G401.6 (cell line): ENCODE results near the gene HAPLN2.

Source experiments
- FAIRE-seq: peaks from 2 replicates; lab custom pipeline; 2012; peaks lifted over from hg19 to GRCh38; lab: Jason Lieb, UNC

HAPLN2 gene

DNA sequence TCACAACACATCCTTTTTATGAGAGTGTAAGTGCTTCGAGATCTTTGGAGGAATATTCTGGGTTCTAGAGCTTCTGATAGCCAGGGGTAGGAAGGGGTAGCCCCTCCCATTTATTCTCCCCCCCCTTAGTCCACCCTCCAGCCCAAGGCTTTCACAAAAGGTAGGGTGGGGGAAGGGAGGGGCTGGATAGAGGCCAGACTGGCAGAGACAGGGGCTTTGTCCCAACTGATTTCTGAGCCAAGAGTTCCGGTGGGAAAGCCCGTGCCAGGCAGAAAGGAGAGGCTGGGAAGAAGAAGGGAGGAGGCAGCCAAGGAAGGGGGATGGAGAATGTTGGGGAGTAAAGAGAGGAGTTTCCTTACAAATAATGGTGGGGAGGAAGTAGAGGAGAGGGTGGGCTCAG is 25.8 kb downstream of the HAPLN2 start:
- FAIRE-seq: no peak

DNA sequence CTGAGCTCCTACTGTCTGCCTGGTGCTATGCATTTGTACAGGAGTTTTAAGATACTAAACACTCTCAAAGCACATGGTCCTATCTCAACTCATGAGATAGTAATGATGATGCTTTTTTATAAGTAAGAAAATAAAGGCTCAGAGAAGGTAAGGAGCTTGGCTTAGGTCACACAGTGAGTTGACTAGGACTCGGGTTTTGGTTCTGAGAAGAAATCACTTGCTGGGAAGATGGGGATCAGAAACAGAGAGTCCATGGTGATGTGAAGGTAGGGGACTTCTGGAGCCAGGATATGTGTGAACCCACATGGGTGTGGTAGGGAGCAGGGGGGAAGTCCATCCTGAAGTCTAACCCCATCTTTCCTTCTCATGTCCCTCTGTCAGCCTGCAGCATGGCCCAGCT is 26.5 kb downstream of the HAPLN2 start:
- no peak for FAIRE-seq

DNA sequence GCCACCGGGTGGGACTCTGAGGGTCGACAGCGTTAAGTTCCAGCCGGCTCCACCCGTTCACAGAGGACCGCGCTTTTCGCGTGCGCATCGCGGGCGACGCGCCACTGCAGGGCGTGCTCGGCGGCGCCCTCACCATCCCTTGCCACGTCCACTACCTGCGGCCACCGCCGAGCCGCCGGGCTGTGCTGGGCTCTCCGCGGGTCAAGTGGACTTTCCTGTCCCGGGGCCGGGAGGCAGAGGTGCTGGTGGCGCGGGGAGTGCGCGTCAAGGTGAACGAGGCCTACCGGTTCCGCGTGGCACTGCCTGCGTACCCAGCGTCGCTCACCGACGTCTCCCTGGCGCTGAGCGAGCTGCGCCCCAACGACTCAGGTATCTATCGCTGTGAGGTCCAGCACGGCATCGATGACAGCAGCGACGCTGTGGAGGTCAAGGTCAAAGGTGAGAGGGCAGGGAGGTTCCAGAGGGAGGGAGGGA is 27.6 kb downstream of the HAPLN2 start:
- no peak for FAIRE-seq

DNA sequence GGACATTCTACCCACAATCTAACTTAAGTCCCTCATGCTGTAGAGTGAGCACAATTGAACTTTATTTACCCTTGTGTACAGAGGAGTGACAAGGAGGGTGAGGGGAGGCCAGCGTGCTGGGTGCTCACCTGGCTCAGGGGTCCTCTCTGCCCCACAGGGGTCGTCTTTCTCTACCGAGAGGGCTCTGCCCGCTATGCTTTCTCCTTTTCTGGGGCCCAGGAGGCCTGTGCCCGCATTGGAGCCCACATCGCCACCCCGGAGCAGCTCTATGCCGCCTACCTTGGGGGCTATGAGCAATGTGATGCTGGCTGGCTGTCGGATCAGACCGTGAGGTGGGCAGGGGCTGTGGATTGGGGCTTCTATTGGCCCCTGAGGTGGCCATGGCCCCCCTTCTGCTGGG is 28.1 kb downstream of the HAPLN2 start:
- FAIRE-seq: no peak

DNA sequence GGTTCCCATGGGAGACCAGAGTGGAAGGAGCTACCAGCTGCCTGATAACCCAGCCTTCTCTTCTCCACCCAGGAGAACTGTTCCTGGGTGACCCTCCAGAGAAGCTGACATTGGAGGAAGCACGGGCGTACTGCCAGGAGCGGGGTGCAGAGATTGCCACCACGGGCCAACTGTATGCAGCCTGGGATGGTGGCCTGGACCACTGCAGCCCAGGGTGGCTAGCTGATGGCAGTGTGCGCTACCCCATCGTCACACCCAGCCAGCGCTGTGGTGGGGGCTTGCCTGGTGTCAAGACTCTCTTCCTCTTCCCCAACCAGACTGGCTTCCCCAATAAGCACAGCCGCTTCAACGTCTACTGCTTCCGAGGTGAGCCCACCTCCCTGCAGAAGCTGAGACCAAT is 29.3 kb downstream of the HAPLN2 start:
- FAIRE-seq: no peak

DNA sequence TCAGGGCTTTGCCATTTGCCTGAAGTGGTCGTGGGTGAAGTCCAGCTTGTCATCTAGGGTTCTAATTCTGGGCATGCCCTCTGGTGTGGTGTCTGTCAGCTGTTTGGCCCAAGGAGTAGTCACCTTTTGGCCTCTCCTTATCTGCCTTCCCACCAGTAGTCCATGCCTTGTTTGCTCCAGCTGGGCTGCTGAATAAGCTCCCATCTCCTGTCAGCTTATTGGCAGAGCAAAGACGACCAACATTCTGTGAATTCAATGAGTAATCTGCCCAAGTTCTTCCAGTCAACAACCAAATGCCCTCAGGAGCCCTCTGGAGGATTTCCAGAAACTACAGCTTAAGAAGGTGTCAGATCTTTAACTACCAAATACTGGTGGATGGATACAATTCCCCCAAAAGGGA is 29.7 kb downstream of the HAPLN2 start:
- no peak for FAIRE-seq

DNA sequence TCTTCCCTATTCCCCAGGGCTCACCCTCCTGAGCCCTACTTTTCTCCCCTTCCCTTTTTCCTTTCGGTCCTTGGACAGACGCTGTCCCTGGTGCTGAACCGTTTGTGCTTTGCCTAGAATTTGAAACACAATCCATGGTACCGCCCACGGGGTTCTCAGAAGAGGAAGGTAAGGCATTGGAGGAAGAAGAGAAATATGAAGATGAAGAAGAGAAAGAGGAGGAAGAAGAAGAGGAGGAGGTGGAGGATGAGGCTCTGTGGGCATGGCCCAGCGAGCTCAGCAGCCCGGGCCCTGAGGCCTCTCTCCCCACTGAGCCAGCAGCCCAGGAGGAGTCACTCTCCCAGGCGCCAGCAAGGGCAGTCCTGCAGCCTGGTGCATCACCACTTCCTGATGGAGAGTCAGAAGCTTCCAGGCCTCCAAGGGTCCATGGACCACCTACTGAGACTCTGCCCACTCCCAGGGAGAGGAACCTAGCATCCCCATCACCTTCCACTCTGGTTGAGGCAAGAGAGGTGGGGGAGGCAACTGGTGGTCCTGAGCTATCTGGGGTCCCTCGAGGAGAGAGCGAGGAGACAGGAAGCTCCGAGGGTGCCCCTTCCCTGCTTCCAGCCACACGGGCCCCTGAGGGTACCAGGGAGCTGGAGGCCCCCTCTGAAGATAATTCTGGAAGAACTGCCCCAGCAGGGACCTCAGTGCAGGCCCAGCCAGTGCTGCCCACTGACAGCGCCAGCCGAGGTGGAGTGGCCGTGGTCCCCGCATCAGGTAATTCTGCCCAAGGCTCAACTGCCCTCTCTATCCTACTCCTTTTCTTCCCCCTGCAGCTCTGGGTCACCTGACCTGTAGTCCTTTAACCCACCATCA is 33.1 kb downstream of the HAPLN2 start:
- FAIRE-seq: no peak

DNA sequence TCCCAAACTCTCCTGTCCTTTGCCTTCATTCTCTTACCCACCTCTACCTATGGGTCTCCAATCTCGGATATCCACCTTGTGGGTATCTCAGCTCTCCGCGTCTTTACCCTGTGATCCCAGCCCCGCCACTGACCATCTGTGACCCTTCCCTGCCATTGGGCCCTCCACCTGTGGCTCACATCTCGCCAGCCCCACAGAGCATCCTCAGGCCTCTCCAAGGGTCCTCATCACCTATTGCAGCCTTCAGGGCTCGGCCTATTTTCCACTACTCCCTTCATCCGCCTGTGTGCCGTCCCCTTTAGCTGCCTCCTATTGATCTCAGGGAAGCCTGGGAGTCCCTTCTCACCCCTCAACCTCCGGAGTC is 33.8 kb downstream of the HAPLN2 start:
- no peak for FAIRE-seq

DNA sequence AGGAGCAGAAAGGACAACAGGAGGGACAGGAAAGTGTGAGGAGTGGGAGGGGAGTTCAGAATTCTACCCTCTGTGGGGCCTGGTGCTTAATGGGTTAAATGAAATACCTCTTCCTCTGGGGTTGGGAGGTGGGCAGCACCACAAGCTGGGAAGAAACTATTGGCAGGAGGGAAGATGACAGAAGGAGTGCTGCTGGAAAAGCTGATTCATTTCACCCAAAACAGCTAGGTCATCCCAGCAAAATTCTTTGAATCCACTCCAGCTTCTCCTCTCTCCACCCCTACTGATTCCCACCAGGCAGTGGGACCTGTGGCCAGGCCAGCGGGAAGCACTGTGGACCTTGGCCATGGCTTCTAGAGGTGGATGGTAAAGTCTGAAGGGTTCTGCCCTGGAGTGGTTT is 35.5 kb downstream of the HAPLN2 start:
- no peak for FAIRE-seq

DNA sequence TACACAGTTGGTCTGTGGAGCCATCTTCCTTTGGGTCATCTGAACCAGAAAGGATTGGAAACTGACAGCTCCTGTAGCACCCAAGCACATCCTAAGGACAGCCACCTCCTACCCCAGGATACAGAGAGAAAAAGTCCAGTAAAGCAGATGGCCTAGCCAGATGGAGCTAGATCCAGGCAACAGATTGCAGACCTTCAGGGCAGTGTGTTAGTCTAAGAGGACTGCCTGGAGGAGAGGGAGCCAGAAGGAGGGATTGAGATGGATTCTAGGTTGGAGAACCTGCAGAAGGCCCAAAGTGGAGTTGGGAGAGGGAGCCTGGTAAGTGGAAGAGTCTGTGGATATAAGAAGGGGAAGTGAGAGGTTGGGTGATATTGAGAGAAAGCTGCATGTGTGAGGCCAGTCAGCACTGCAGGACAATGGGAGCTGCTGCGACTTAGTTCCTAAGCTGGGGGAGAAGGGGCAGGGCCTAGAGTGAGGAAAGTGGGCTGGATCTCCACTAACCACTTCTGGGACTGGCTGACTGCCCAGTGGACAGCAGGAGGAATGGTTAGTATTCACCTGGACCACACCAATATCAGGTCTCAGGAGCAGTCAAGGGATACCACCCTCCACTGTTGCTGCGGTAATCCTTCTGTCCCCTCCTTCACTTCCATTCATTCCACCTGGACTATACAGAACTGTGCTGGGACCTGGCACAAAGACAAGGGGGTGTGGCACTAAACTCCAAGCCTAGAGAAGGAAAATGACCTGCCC is 36.1 kb downstream of the HAPLN2 start:
- FAIRE-seq: no peak

DNA sequence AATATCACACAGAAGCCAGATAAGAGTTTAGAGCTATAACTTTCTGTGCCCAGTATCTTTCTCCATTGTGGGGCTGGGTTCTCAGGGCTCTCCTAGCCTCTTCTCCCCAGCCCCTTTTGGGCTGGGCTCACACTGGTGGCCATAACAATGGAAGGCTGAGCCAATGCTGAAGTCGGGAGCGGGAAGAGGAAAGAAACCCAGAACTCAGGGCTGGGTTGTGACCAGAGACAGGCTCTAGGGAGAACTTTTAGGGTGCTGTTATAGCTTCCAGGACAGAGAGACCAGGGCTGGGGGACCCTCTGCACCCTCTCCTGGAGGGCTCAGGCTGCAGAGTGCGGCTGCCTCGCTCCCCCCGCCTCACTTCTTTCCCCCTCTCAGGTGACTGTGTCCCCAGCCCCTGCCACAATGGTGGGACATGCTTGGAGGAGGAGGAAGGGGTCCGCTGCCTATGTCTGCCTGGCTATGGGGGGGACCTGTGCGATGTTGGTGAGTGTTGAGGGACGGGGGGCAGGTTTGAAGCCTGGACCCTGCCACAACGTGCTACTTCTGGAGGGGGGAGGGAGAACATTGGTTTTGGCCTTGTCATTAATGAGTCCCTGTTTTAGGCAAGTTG is 36.8 kb downstream of the HAPLN2 start:
- FAIRE-seq: no peak

DNA sequence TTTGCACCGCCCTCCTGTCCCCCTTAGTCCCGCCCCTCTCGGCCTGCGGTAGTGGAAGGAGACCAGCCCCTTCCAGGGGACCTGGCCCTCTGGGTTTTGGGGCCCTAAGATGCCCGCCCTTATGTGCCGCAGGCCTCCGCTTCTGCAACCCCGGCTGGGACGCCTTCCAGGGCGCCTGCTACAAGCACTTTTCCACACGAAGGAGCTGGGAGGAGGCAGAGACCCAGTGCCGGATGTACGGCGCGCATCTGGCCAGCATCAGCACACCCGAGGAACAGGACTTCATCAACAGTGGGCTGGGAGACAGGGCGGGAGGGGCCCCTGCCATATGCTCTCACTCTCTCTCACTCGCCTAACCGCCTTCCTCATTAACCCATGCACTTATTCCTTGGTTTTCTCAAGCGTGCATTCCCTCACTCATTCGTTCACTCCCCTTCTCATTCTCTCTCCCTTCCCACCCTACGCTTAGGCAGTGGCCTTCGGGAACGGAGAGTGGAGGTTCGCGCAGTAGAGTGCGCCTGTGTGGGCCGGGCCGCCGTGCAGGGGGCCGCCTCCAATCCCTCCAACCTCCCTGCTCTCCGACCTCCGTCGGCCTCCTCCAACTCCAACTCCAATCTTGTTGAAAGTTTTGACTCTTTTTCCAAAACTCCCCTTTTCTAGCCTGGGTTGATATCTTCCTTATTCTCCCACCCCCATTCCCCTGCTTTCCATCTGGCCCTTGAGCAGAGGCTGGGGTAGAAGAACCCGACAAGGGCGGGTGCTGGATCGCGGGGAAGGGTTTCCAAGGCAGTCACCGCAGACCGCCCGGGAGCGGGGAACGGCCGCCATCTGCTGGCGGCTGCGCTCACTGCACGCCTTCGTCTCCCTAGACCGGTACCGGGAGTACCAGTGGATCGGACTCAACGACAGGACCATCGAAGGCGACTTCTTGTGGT is 37.9 kb downstream of the HAPLN2 start:
- no peak for FAIRE-seq

DNA sequence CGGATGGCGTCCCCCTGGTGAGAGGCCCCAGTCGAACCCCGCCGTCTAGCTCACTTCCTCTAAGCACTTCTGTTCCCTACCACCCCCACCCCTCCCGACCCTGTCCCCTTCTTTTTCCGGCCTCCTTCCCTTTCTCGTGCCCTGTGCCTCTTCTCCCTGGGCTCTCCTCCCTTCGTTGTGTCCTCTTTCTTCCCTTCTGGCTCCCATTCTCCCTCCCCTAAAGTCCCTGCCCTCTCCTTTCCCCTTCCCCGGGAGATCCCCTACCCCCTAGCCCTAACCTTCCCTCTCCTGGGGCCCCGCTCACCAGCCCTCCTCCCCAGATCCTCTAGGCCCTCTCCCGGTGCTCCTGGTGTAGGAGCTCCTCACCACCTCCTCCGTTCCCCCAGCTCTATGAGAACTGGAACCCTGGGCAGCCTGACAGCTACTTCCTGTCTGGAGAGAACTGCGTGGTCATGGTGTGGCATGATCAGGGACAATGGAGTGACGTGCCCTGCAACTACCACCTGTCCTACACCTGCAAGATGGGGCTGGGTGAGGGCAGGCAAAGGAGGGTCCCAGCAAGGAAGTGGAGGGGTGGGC is 38.6 kb downstream of the HAPLN2 start:
- no peak for FAIRE-seq

DNA sequence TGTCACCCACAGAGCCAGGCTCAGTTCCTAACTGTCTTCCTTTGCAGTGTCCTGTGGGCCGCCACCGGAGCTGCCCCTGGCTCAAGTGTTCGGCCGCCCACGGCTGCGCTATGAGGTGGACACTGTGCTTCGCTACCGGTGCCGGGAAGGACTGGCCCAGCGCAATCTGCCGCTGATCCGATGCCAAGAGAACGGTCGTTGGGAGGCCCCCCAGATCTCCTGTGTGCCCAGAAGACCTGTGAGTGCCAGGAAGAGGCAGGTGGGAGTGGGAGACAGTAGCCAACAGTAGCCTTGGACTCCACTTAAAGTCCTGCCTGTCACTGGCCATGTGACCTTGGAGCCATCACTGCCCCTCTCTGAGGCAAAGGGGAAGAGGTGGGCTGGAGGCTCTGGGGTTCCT is 39.3 kb downstream of the HAPLN2 start:
- FAIRE-seq: no peak

DNA sequence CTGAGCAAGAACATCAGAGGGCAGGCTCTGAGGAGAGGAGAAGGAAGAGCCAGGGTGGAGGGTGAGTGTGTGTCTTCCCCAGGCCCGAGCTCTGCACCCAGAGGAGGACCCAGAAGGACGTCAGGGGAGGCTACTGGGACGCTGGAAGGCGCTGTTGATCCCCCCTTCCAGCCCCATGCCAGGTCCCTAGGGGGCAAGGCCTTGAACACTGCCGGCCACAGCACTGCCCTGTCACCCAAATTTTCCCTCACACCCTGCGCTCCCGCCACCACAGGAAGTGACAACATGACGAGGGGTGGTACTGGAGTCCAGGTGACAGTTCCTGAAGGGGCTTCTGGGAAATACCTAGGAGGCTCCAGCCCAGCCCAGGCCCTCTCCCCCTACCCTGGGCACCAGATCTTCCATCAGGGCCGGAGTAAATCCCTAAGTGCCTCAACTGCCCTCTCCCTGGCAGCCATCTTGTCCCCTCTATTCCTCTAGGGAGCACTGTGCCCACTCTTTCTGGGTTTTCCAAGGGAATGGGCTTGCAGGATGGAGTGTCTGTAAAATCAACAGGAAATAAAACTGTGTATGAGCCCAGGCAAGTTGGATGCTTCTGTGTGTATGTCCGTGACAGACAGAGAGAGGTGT is 39.8 kb downstream of the HAPLN2 start:
- FAIRE-seq: no peak

DNA sequence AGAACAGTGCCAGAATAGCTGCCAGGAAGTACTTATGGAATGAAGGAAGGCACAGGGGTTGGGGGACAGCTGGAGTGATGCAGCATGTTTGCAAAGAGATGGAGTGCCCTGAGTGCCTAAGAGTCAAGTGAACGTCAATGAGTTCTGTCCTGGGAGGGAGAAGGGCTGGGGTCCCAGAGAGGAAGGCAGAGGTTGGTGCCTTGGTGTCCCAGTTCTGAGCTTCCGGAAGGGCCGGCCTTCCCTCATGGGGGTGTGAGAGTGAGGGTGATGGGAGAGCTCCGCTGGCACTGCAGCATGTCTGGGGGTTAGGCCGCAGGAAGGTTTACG is 40.4 kb downstream of the HAPLN2 start:
- FAIRE-seq: no peak

DNA sequence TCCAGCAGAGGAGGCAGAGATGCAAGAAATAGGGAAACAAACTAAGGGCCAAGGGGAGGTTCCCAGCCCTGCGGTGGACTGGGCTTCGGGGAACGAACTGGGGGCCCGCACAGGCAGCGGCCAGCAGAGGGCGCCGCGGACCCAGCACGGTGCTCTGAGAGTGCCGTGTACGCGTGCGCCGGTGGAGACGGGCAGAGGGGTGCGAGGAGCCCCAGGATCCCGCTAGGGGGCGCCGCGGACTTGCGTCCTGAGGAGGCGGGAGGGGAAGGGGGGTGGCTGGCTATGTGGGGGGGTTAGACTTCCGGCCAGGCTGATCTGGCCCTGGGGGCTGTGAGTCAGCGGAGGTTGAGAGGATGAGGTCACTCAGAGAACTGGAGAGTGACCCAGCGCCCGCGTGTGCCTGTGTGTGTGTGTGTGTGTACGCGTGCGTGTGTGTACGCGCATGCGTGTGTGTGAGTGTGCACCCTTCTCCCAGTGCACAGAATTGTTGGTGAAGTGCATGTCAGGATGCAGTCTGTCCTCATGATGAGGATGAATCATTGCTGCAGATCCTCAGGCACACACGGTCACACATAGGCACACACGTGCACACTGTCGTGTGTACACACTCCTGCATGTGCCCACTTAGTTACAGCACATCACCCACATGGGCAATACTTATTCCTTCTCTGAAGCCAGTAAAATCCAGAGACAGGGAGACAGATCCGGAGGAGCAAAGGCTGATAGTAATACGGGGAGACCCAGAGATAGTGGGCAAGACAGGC is 41.0 kb downstream of the HAPLN2 start:
- FAIRE-seq: peak; percentile 76

DNA sequence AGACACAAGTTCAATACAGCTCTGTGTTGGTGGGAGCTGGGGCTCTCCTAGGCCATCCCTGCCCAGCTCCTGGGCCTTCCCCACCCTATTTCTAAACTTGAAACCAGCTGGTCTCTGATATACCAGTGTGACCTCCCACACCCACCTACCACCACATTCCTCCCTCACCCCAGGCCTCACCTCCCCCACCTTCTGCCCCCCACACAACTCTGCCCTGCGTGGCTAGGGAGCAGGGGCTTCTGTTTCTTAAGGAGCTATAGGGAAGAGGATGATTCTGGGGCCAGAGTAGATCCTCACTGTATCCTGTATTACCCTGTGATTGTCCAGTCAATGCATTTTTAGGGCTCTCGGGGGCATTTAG is 41.5 kb downstream of the HAPLN2 start:
- no peak for FAIRE-seq

DNA sequence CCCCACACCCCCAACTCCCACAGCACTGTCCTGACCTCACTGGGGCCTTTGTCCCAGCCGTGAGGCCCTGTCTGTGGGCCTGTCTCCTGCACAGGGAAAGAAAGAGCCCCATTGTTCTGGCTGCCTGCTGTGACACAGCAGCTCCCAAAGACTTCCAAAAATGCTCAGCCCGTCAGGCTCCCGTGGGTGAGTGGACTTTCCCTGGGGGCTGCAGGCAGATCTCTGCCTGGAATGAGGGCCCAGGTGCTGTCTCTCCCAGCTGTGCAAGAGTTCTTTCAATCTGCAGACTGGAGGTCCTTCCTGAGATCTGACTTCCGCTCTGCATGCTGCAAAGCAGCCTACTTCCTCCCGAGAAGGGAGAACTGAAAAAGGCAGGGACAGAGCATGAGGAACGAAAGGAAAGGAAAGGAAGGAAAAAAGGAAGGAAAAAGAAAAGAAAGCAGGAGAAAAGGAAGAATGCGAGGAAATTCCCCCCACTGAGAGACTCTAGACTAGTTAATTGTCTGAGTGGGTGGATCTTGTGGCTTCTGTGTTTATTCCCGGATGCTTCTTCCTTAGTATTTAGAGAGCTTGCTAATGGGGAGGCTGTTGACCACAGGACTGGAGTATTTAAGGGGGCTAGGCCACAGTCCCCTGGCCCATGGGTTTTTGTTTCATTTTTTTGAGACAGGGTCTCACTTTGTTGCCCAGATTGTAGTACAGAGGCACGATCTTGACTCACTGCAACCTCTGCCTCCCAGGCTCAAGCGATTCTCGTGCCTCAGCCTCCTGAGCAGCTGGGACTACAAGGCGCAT is 43.0 kb downstream of the HAPLN2 start:
- no peak for FAIRE-seq

DNA sequence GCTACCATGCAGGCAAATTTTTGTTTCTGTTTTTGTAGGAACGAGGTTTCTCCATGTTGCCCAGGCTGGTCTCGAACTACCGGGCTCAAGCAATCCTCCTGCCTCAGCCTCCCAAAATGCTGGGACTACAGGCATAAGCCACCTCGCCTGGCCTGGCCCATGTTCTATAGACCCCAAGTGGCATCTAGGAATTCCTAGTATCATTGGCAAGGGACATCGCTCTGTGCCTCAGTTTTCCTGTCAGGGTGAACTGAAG is 43.5 kb downstream of the HAPLN2 start:
- FAIRE-seq: no peak
